Stimulated activated CD8-positive, alpha-beta memory T cell treated with anti-CD3 and anti-CD28 coated beads, Interleukin-7, amount 100 ng/mL, for 1 hour (primary cell): ENCODE results near the gene CACNA2D3.

Experiments used
- DNase-seq, 2 donors: peaks; one replicate each; pipeline ENCODE4 v3.0.0-alpha.2; 2020; ENCODE audit warnings: low read depth in 2 of 2

Gene CACNA2D3

GRCh38 chr3:55002416-55002930 lies 880.1 kb downstream of the CACNA2D3 start:
- no peak for DNase-seq

DNA sequence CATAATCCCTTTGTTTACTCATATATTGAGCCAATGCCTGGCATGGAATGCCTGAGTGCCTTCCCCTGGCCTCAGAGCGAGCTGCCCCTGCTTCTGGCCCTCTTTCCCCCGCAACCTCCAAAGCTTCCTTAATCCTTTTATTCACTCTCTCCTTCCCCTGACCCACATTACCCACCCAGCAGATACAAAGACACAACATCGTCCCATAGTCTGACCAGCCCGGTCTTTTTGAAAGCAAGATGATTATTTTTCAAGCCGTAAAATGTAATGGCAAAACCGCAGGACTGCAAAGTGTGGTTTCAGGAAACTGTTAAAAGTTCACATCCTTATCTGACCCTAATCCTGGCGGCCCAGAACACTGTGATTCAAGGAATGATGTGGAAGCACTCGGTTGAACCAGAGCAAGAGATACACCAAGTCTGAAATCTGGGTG lies 883.9 kb downstream of the CACNA2D3 start:
- no peak for DNase-seq

DNA sequence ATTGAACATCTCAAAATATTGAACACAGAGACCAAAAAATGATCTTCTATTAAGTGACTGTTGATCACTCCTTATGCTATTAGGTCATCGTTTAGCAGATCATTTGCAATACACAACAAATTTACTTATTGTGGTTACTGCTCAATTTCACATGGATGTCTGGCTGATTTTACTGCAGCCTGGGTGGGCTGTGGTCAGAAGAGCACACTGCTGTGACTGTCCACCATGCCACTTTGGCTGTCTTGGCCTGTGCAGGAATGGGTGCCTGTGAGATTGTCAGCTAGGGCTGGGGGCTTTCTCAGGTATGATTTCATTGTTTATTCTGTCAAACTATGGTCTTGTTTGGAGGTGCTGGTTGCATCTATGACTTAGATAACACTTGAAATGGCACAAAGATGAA lies 885.6 kb downstream of the CACNA2D3 start:
- no peak for DNase-seq

DNA sequence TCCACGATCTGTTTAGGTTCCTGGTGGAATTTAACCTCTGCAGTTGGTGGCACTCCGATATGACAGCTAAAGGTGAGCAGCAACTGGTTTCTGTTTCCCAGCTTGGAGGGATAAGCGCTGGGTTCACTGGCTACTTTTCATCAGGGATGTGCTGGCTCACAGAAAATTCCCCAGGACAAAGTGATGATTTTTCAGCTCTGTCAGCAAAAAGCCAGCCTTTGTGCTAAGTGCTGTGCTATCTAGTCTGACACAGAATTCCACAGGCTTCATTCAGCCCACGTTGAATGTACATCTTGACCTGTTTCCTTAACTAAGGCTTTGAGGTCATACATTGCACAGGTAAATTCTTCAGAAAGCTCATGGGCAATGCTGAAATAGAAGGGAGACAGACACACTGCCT lies 887.0 kb downstream of the CACNA2D3 start:
- no peak for DNase-seq

DNA sequence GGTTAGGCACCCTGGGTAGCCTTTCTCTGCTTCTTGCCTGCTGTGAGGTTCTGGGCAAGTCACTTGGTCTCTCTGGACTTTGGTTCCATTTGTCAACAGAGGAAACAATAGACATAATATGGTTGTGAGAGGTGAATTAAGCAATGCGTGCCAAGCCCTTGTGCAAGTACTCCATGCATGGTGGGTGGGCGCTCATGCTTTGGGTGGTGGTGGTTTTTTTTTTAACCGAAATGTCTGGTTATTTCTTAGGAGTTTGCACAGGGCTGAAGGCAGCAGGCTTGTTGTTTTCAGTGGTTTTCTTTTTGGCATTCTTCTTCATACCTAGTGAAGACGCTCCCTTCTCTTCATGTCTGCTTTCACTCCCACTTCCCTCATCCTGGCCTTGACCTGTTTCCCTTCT lies 889.7 kb downstream of the CACNA2D3 start:
- DNase-seq = no peak

GRCh38 chr3:55013145-55013925 lies 891.0 kb downstream of the CACNA2D3 start:
- DNase-seq = no peak

DNA sequence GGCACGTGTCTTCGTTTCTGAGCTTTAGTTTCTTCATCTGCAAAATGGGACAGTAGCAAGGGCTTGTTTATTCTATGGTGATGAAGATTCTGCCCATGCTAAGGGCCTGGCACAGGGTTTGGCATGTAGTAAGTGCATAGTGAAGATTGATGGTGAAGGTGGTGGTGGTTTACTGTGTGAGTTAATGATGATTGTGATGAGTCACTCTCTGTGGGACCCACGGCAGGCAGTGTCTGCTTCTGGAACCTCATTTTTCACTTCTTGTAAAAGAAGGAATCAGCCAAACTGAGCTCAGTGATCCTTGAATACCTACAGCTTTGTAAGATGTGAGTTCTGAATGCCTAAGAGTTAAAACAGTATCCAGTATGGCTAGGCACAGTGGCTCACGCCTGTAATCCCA lies 891.7 kb downstream of the CACNA2D3 start:
- no peak for DNase-seq

DNA sequence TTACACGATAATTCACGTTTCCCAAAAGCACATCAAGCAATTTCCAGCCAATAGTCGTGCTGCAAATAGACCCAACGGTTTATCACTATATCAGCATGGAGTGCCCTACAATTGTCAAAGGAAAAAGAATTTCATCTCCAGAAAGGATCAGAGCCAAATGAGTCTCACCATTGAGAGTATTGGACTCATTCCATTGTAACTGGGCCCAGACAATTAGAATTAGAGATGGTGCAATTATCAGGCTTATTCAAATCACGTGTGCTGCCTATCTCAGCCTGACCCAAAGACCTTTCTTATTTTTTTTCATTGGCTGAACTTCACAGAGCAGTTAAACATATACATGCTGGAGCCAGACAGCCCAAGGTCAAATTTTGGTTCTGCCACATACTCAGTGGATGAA lies 892.6 kb downstream of the CACNA2D3 start:
- no peak for DNase-seq

- DNase-seq = no peak
Measured at GRCh38 chr3:55017876-55018275, 895.5 kb downstream of the CACNA2D3 start.

GRCh38 chr3:55030938-55031337 lies 908.6 kb downstream of the CACNA2D3 start:
- no peak for DNase-seq

DNA sequence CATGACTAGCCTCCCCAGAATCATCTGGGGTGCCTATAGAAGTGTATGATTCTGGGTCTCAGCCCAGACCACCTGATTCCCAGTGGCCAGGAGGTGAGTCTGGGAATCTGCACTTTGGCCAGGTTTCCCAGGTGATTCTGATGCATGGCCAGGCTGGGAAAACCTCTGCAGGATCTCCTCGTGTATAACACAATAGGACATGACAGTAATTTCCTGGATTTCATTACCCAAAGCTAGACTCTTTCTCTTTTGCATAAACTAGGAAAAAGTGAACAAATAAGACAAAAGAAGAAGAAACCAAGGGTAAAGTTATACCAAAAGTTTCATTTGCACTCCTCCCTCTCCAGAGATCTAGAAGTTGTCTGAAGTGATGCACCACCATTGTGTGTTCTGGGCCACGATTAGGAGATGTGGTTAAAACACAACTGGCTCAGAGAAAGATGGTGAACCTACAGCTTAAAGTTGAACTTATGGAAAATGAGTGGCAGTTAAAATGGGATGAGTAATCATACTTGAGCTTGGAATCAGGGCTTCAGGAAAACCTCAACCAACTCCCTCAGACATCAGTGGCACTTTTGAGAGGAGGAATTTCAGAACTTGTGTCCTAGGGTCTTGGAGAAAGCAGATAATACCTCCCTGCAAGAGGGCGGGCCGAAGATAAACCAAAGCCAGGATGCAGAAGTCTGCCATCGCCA lies 914.7 kb downstream of the CACNA2D3 start:
- DNase-seq = no peak

DNA sequence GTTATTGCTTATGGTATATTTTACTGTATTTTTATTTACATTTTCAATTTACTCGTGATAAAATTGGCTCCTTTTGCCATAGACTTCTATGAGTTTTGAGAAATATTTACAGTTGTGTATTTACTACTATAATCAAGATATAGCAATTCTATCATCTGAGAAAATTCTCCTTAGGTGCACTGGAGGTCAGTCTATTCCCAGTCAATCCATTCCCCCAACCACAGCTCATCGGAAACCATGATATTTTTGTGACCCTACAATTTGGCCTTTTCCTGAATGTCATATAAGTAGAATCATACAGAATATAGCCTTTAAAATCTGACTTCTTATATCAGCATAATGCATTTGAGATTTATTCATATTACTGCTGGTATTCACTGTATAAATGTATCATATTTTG lies 920.2 kb downstream of the CACNA2D3 start:
- DNase-seq = no peak

DNA sequence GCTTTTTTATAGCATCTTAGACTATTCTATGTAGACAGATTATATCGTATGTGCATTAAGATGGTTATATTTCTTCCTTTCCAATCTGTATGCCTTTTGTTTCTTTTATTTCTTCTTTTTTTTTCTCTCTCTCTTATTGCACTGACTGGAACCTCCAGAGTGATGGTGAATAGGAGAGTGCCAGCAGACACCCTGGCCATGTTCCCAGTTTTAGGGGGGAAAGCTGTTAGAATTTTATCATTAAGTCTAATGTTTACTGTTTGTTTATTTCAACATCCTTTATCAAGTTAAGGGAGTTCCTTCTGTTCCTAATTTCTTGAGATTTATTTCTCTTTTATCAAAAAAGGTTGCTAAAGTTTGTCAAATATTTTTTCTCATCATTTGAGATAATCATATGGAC lies 922.1 kb downstream of the CACNA2D3 start:
- no peak for DNase-seq

GRCh38 chr3:55059027-55059629 lies 936.8 kb downstream of the CACNA2D3 start:
- DNase-seq = no peak

DNA sequence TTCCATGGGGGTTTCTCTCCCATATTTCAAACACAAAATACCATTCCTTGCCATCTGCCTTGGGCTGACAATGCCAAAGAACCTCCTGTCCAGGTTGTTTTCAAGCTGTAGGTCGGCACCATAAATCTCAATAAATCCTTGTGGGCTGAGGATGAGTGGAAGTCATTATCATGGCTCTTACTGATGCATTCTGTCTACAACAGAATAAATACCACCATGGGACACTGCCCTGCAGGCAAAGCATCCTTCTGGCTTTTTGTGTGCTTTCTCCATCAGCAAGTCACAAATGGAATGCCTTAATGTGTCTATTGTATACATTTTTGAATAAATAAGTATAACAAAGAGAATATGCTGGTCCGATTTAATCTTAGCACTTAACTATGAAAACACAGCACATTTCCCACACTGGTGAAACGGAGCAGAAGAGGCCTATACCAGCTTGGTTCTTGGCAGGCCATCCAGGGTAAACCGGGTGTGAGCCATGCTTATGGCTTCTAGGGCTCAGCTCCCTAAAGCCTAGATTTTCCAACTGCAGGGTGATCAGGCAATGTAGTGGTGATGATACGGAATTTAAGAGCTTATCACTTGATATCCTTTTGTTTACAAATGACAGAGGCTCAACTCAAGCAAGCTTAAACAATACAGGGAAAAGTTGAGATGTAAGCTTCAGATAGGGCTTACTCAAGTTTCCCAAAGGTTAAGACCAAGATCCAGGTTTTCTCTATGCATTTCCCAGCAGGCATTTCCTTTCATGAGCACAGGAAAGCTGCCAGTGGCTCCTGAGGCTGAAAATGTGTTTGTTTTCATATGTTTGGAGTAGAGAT lies 938.8 kb downstream of the CACNA2D3 start:
- no peak for DNase-seq

GRCh38 chr3:55061720-55062034 lies 939.3 kb downstream of the CACNA2D3 start:
- no peak for DNase-seq

GRCh38 chr3:55064164-55064563 lies 941.8 kb downstream of the CACNA2D3 start:
- no peak for DNase-seq

GRCh38 chr3:55065331-55065730 lies 943.0 kb downstream of the CACNA2D3 start:
- no peak for DNase-seq

DNA sequence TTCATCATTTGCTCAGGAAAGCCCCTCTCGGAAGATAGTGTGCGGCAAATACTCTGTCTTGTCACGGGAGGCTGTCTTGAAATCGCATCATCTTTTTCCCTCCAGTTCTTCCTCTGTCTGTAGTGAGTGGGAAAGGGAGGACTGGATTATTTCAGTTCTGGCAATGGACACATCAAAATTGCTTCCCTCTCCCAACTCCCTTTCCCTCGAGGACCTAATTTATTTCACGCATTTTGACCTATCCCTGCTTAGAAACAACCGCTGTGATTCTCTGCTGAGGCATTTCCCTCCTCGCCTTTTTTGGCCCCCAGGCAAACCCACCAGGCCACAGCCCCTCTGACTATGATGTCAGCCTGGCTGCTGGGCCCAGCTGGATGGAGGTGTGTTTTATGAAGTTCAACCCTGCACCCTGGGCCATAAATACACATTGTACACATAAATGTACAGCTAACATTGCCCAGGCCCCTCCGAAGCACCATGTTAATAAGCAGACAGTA lies 944.2 kb downstream of the CACNA2D3 start:
- no peak for DNase-seq

GRCh38 chr3:55069950-55070349 lies 947.6 kb downstream of the CACNA2D3 start:
- no peak for DNase-seq

DNA sequence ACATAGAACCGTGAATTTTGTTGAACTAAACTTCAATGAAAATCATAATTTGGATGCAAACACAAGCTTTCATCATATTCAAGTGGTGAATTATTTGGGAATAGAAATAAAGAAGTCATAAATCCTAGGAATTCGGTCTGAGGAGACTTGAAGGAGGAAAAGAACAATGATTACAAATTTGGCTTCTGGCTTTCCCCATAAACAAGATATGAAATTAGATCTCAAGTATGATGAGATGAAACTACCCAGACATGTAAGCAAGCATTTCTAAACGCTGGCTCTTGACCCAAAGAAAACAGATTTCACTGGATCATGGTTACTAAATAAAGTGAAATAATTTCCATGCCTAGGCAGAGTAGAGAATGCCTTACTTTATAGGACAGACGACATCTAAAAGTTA lies 952.4 kb downstream of the CACNA2D3 start:
- no peak for DNase-seq

- no peak for DNase-seq
Measured at GRCh38 chr3:55075846-55076245, 953.5 kb downstream of the CACNA2D3 start.
